GM21526 (cell line): Measurements from ENCODE around the gene GEMIN8.

Experiments
- ATAC-seq: cut with Tn5 transposase; IDR thresholded peaks from one replicate; pipeline ENCODE4 v1.9.1; 2021; ENCODE audit warnings: moderate library complexity; ENCODE audit not compliant: unreplicated experiment, low FRiP score

GEMIN8 gene

GRCh38 chrX:14017399-14017798, 12.3 kb downstream of the GEMIN8 start:
- ATAC-seq = no peak

GRCh38 chrX:14015941-14016340, 13.8 kb downstream of the GEMIN8 start:
- ATAC-seq = no peak

- ATAC-seq = no peak
Observed at GRCh38 chrX:14015294-14015693, 14.4 kb downstream of the GEMIN8 start.

DNA sequence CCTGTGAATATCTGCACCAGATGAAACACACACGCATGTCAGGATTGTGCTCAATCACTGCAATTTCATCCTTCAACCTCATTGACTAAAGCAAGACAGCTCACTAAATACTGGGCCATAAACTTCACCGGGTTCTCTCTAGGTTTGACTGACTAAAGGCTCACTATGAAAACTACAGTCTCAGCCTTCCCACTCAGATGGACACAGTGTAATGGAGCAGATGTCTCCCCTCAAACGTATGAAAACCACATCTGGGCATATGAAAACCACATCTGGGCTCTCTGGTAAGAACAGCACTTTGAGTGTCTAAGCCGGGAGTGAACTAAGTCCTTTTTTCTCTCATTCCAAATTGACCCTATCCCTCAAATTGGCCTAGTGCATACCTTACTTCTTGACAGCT, 15.2 kb downstream of the GEMIN8 start:
- ATAC-seq = no peak

DNA sequence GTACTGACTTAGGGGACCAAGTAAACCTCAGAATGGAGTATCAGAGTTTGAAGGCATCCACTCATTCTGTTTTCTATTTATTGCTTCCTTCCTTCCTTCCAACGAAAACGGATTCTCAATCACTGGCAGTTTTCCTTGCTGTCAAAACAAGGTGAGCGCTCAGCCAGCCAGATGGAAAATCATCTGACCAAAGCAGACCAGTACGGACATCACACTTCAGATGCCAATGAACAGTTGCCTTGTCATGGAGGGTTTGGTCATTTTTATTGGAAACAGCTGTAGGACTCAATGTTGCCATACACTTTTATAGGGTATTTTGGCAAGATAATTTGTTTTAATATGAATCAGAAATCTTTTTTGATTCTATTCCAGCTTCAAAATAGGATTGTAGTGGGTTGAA, 16.6 kb downstream of the GEMIN8 start:
- no peak for ATAC-seq

DNA sequence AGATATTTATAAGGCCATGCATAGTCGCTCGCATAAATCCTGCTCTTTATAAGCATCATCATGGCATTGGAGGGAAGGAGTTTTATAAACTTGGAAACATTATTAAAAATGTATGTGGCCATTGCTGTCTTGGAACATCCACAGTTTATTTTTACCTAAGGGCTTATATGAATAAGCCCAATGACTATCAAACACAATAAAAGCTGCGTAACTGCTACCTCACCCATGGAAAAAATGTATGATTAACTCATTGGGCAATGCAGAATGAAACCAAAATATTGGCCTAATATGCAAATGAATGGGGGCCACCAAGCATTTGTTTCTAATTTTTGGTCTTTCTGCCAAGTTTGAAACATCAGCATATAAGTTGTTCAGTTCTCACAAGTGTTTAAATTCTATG, 19.1 kb downstream of the GEMIN8 start:
- no peak for ATAC-seq

DNA sequence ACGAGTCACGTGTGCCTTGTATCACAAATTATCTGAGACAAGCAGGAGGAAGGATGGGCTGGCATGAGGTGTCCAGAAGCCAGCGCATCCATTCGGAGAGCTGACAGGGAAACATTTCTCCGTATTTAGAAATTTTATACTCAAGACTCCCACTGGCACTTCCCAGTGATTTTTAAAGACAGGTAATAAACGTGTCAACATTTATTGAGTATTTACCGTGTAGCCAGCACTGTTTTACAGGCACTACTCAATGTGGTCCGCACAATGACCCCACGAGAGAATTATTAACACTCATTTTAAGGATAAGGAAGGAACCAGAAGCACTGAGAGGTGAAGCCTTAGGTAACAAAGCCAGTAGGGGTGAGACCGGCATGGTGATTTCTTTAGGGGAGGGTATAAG, 23.2 kb downstream of the GEMIN8 start:
- no peak for ATAC-seq

DNA sequence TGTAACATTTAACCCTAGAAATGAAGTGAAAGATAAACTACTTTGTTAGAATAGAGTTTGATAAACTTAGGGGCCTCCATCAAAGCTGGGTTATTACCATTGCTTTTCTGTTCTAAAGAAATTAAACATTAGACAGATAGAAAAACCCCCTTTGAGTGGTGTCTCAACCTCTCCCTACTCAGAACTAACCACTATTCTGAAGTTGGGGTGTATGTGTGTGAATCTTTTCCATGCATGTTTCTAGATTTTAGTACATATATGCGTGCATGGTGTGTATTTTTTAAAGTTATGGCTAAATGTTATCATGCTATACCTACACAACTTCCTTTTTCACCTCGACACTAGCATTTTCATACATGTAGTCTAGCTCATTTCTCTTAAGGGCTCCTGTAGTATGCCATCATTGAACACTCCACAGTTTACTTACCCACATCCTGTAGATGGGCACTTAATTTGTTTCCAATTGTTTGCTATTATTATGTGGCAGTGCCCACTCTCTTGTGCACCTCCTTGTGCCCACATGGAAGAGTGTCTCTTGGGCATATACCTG, 25.7 kb downstream of the GEMIN8 start:
- no peak for ATAC-seq

DNA sequence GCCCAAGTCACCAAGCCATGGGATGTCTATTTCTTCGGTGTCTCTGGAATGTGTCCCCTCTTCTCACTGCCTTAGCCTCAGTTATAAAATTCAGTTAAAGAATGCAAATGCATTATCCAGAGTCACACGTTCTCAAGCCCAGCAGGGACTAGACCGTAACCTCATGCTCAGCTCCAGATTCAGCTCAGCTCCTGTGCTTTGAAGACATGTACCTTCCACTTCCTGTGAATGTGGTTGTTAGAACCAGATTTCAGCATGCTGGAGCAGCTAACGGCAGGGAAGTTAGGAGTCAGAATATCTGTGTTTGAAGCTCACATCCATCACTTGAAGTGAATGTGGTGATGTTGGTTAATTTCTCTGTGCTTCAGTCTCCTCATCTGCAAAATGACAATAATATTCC, 26.7 kb downstream of the GEMIN8 start:
- no peak for ATAC-seq

DNA sequence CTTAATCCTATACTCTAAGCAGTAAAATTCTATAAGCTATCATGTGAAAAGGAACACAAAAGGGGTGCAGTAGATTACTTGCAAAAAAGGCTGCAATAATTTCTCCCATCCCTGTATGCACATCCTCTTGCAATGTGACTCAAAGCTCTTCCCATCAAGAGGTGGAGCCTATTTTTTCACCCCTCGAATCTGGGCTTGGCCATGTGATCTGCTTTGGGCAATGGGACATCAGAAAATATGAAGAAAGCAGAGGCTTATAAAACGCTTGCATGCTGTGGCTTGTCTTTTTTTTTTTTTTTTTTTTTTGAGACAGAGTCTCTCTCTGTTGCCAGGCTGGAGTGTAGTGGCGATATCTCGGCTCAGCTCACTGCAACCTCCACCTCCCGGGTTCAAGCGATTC, 33.0 kb downstream of the GEMIN8 start:
- ATAC-seq = no peak

- ATAC-seq = no peak
Observed at GRCh38 chrX:13994536-13995080, 35.1 kb downstream of the GEMIN8 start.

GRCh38 chrX:13994104-13994503, 35.6 kb downstream of the GEMIN8 start:
- no peak for ATAC-seq

DNA sequence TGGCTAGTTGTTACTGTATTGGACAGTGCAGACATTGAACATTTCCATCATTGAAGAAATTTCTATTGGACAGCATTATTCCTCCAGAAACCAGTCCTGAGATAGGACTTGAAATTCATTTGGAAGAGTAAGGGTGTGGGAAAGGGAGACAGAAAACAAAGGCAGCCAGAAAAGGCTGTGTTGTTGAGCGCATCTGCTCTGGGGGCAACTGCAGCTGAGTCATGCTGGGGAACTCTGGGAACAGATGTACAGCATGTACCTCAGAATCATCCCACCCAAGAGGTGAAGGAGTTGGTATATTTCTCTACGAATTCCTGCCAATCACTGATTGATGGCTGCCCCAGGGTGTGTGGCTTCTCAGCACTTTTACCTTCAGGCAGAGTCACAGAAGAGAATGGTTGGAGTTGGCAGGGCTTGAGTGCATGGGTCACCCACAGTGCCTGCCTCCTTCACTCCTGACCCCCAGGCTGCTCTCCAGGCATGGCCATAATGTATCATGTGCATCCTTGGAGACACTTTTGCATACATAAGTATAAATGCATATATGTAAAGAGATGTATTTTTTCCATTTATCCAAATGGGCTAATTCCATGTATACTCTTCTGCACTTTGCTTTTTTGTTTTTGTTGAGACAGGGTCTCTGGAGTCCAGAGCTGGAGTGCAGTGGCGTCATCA, 39.4 kb downstream of the GEMIN8 start:
- ATAC-seq = no peak

DNA sequence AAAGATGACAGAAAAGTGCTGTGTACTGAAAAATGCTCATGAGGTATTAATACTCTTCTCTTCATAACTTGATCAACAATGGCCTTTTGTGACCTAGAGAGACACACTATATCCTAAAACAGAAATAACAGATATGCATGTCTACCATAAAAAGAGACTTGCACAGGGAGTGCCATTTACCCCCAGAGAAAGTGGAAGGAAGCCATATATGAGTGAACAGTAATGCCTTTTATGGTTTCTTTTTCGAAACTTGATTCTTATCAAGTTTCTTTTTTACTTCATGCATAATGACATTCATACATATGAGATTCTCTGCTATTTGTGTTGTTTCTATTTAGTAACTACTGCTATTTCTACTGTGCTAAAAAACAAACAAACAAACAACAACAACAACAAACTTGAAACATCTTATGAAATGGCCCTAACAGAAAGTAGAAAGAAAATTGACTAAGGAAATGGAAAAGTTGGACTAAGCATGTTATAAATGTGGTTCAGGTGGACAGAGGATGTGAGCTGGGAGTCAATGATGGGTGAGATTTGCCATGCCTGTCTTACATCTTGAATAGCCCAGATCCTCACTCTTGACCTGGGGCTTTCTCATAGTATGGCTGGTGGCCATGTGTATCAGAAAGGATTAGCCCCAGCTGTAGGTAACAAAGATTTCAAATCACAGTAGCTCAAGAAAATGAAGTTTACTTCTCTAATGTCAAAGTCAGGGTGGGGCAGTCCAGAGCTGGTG, 43.8 kb downstream of the GEMIN8 start:
- no peak for ATAC-seq

DNA sequence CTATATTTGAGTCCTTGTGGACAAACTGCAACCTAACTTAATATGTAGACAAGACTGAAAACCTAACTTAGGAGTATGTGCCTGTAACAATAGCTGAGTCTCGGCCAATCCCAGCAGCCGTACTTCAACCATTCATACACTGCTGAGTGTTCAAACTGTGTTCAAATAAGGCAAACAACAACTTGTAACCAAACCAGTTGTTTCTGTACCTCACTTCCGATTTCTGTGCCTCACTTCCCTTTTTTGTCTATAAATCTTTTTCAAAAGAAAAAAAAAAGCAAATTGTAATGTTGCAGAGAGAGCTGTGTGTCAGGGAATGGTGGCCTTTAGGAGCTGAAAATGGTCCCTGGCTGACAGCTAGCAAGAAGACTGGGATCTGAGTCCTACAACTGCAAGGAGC, 46.0 kb downstream of the GEMIN8 start:
- ATAC-seq = no peak

DNA sequence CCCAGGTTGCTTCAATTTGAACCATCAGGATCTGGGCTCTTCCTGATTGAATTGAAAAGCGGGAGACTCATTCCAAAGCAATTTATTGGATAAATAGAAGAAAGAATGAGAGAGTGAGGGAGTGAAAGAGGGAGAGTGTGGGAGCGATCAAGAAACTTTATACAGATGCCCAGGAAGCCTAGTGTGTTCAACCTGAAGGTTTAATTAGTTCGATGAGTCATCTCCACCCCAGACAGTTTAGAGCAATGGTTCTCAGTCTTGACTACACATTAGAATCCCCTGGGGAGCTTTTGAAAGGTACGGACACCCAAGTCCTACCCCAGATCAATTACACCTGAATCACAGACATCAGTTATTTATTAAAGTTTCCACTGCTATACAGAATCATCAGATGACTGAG, 61.5 kb downstream of the GEMIN8 start:
- no peak for ATAC-seq

- no peak for ATAC-seq
Observed at GRCh38 chrX:13967636-13968035, 62.1 kb downstream of the GEMIN8 start.

GRCh38 chrX:13966793-13967125, 62.9 kb downstream of the GEMIN8 start:
- no peak for ATAC-seq

DNA sequence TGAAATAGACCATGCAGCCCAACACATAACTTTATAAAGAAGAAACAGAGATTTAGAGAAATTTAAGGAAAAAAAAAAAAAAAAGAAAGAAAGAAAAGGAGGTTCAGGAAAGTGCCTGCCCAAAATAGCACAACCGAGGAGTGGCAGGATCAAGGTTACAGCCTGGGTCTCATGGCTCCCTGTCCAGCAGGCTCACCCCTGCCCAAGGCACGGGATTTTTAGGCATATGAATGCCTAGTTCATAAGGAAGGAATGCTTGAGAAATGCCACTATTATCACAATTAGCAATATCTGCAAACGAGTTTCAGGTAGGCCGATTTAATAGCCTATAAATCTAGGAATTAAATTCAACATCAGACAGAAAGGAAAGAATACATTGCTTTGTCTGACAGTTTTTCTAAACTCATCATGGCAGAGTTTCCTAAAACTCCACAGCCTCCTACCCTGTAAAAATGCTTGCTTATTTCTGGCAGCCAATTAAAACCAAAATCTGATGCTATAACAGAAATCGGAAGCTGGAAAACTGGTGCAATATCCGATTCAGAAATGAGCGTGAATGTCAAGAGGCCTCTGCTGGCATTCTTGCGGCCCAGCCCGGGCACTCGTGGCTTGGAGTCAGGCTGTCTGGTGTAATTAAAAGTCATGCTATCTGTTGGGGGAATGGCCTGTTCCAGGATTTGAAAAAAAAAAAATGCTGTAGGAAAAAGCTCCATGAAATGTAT, 63.5 kb downstream of the GEMIN8 start:
- no peak for ATAC-seq

DNA sequence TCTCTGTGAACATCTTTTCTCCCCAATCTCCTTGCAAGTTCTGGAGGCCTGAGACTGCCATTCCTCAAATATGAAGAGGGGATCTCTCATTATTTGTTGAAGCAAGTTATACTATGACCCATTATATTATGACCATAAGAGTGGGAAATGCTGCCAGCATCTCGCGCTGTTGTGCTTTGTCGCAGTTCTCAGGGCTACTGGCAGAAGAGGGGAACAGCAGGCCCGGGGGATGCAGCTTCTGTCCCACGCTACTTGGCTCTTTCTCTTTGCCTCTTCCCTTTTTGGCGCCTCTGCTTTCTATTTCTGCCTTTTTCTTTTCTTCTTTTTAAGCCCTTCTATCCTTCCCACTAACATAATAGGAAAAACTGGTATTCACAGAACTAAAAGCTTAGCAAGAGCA, 64.2 kb downstream of the GEMIN8 start:
- ATAC-seq = no peak

DNA sequence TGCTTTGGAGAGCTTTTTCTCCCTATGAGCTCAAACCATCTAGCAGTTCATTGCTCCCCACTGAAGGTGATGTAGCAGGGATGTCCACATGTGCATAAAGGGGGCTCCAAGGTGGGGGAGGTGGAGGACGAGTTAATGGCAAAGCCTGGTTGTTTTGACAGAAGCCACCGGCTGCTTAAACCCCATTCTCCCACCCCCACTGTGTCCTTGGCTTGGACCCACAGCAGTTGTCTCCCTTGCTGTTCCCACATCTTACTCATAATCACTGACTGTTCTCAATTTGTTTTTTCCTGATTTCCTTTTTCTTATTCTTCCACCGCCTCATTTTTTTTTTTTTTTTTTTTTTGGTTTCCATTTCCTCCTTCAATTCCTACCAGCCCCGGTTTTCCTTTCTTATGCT, 72.7 kb downstream of the GEMIN8 start:
- ATAC-seq = no peak
